ENCODE results near the gene OLFML2A. TPM values are rescaled to one million over a fixed set of nuclear protein-coding genes. Genes with fewer than 3 reads are reported as not detected.

The OLFML2A gene
- total RNA-seq, 1 experiment from 2014 or later = 6.7 TPM

DNA sequence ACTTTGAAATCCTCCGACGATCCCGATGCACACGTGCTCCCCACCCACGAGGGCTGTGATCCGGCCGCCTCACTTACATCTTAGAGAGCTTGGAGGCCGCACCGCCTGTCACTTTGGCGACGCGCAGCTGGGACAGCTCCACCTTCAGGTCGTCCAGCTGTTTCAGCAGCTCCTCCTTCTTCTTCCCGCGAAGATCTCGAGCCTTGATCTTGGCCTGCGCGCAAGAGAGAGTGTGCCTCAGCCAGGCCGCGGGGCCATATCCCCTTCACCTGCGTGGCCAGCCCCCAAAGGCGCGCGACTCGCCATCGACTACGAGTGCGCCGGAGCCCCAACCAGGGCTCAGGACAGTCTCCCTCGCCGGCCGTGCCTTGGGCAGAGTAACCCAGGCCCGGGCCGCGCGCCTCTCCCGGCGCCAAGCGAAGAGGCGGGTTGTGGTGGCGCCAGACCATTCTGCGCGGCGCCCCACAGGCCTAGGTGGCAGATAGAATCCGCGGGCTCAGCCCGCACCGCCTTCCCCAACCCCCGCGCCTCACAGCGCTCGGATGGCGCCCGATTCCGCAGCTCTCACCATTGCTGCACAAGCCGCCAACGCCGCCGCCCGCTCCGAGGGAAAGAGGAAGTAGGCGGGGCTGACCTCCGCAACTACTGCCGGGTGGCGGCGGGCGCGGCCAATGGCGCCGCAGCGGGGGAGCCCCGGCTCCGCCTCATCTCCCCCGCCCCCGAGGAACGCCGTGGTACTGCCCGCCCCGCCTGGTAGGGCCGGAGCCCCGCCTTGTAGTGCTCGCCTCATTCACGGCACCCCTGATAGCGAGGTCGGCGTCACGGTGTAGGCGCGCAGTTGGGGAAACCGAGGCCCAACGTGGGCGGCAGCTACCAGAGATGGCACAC, 84.7 kb downstream of the OLFML2A start, which contains the start of the genes ARPC5L and RPL35 (continued):
- TF ChIP-seq, protein P1, sequence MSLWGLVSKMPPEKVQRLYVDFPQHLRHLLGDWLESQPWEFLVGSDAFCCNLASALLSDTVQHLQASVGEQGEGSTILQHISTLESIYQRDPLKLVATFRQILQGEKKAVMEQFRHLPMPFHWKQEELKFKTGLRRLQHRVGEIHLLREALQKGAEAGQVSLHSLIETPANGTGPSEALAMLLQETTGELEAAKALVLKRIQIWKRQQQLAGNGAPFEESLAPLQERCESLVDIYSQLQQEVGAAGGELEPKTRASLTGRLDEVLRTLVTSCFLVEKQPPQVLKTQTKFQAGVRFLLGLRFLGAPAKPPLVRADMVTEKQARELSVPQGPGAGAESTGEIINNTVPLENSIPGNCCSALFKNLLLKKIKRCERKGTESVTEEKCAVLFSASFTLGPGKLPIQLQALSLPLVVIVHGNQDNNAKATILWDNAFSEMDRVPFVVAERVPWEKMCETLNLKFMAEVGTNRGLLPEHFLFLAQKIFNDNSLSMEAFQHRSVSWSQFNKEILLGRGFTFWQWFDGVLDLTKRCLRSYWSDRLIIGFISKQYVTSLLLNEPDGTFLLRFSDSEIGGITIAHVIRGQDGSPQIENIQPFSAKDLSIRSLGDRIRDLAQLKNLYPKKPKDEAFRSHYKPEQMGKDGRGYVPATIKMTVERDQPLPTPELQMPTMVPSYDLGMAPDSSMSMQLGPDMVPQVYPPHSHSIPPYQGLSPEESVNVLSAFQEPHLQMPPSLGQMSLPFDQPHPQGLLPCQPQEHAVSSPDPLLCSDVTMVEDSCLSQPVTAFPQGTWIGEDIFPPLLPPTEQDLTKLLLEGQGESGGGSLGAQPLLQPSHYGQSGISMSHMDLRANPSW (CRISPR knock-in tag; conservative IDR thresholded peaks at IDR 0.05; ENCODE audit: low read depth) = 0 out of 2 replicates have a peak, but pooled peaks have one; percentile 59
- TF ChIP-seq ATF1 (CRISPR knock-in tag; IDR thresholded peaks at IDR 0.05) (0 out of 2 replicates have a peak, but pooled peaks have one; percentile 16), EMX1 (CRISPR knock-in tag; IDR thresholded peaks at IDR 0.05) (no peak; the same call in 1 of the 2 replicates), NR2C2 (CRISPR knock-in tag; IDR thresholded peaks at IDR 0.05) (peak; percentile 96), AFF4 (CRISPR knock-in tag; IDR thresholded peaks at IDR 0.05; ENCODE audit: borderline replicate concordance) (0 out of 2 replicates have a peak, but pooled peaks have one; percentile 20), NFYB (CRISPR knock-in tag; conservative IDR thresholded peaks at IDR 0.05; ENCODE audit: low read depth) (0 out of 2 replicates have a peak, but pooled peaks have one; percentile 42), ELF4 (CRISPR knock-in tag; IDR thresholded peaks at IDR 0.05; ENCODE audit: low read depth) (peak; percentile 79; the same call in 1 of the 2 replicates), NFE2L1 (CRISPR knock-in tag; IDR thresholded peaks at IDR 0.05) (no peak), FOXP1 (CRISPR knock-in tag; IDR thresholded peaks at IDR 0.05; ENCODE audit: borderline replicate concordance) (peak; percentile 90), NR3C1 (CRISPR knock-in tag; conservative IDR thresholded peaks at IDR 0.05; ENCODE audit: low read depth) (no peak; the same call in 1 of the 2 replicates), AR (CRISPR knock-in tag; IDR thresholded peaks at IDR 0.05) (no peak), ZBTB21 (CRISPR knock-in tag; IDR thresholded peaks at IDR 0.05; ENCODE audit: borderline replicate concordance) (peak; percentile 85; the same call in 1 of the 2 replicates), E2F4 (CRISPR knock-in tag; IDR thresholded peaks at IDR 0.05; ENCODE audit: borderline replicate concordance, low read depth) (no peak), SOX15 (CRISPR knock-in tag; IDR thresholded peaks at IDR 0.05) (no peak)
- TF ChIP-seq, protein P2, sequence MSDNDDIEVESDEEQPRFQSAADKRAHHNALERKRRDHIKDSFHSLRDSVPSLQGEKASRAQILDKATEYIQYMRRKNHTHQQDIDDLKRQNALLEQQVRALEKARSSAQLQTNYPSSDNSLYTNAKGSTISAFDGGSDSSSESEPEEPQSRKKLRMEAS (CRISPR knock-in tag; IDR thresholded peaks at IDR 0.05) = peak; percentile 88
- TF ChIP-seq, protein P3, sequence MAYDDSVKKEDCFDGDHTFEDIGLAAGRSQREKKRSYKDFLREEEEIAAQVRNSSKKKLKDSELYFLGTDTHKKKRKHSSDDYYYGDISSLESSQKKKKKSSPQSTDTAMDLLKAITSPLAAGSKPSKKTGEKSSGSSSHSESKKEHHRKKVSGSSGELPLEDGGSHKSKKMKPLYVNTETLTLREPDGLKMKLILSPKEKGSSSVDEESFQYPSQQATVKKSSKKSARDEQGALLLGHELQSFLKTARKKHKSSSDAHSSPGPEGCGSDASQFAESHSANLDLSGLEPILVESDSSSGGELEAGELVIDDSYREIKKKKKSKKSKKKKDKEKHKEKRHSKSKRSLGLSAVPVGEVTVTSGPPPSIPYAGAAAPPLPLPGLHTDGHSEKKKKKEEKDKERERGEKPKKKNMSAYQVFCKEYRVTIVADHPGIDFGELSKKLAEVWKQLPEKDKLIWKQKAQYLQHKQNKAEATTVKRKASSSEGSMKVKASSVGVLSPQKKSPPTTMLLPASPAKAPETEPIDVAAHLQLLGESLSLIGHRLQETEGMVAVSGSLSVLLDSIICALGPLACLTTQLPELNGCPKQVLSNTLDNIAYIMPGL (CRISPR knock-in tag; IDR thresholded peaks at IDR 0.05) = peak; percentile 96
- TF ChIP-seq, protein P4, sequence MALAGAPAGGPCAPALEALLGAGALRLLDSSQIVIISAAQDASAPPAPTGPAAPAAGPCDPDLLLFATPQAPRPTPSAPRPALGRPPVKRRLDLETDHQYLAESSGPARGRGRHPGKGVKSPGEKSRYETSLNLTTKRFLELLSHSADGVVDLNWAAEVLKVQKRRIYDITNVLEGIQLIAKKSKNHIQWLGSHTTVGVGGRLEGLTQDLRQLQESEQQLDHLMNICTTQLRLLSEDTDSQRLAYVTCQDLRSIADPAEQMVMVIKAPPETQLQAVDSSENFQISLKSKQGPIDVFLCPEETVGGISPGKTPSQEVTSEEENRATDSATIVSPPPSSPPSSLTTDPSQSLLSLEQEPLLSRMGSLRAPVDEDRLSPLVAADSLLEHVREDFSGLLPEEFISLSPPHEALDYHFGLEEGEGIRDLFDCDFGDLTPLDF (CRISPR knock-in tag; IDR thresholded peaks at IDR 0.05) = peak; percentile 18; the same call in 1 of the 2 replicates

Data from WTC11 (cell line).